ENCODE data around the gene PLXDC2. TPM values are rescaled to one million over a fixed set of nuclear protein-coding genes. Genes with fewer than 3 reads are reported as not detected.

Gene PLXDC2
- total RNA-seq, 1 experiment from 2014 or later: not detected

DNA sequence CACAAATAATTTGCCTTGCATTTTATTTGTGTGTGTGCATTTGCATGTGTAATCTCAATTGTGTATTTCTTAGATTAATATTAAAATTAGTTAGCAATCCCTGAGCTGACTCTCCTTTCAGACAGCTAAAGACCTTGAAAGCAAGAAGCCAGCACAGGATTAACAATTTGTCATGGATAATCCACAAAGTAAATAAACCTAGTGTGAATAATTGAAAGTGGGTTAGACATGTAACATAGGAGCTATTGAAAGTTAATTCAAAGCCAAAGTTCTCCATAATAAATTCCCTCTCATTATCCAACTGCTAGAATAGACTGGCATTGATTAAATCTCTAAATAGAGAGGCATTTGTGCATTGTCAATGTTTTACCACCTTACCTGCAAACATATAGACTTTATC, 326.1 kb downstream of the PLXDC2 start:
- no peak overlapping the region for H2AFZ ChIP-seq (ENCODE audit: low read length)
- H3K79me2 ChIP-seq (ENCODE audit: low read length): no peaks in the 10 kb centered on the region
- H3K4me2 ChIP-seq (ENCODE audit: low read length): no peak overlapping the region
- no peak overlapping the region for H3K27ac ChIP-seq (ENCODE audit: low read length)
- H4K20me1 ChIP-seq (ENCODE audit: low read length): no peaks in the 10 kb centered on the region
- intact Hi-C loops (cut with micrococcal nuclease): no loop called here
- H3K9me3 ChIP-seq (ENCODE audit: low read length): no peaks in the 10 kb centered on the region
- POLR2A ChIA-PET (ENCODE audit: unreplicated experiment): no interaction called here
- H3K4me1 ChIP-seq (ENCODE audit: insufficient read depth, low read length): no peaks in the 10 kb centered on the region
- no TSS peak for BruUV-seq (replicated peaks)
- CTCF ChIA-PET: no interaction called here
- H3K36me3 ChIP-seq (ENCODE audit: low read depth, low read length): no peaks in the 10 kb centered on the region
- H3K9me2 ChIP-seq (replicated peaks; ENCODE audit: low read length): no peaks in the 10 kb centered on the region
- no peak overlapping the region for H3K4me3 ChIP-seq (ENCODE audit: low read length)
- H3F3A ChIP-seq (ENCODE audit: low read length, unreplicated experiment): no peaks in the 10 kb centered on the region
- DNase-seq (no peak), ATAC-seq (no peak)
- no peaks in the 10 kb centered on the region for H3K27me3 ChIP-seq (ENCODE audit: low read length)
- no peak overlapping the region for H3K9ac ChIP-seq (ENCODE audit: low read length)
- TF ChIP-seq EZH2 (IDR thresholded peaks at IDR 0.05; ENCODE audit: low read length, unreplicated experiment): no peak
- TF ChIP-seq CTCF (conservative IDR thresholded peaks at IDR 0.05; ENCODE audit: low read depth, low read length): no peak
- TF ChIP-seq EZH2phosphoT487 (IDR thresholded peaks at IDR 0.05; ENCODE audit: borderline replicate concordance, low read length): no peak

DNA sequence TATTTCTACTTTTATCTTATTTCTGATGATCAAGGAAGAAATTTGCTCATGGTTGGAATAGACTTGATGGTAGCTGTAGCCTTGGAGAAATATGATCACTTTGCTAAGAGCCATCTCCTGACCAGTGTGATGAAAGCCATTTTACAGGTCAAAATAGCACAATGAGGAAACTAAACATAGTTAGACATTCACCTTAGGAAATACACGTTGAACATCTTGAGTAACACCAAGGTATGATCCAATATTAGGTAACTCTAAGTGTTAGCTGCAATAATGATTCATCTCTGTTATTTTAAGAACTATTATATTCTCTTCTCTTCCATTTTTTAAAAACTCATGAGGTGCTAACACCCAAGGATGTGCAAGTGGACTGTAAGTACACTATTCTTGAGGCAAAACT, 328.0 kb downstream of the PLXDC2 start:
- intact Hi-C loops (cut with micrococcal nuclease): no loop called here
- no TSS peak for BruUV-seq (replicated peaks)
- ChIA-PET CTCF (no interaction called here), POLR2A (ENCODE audit: unreplicated experiment) (no interaction called here)
- no peaks in the 10 kb centered on the region for H3K9me2 ChIP-seq (replicated peaks; ENCODE audit: low read length)
- H3K4me1 ChIP-seq (ENCODE audit: insufficient read depth, low read length): no peaks in the 10 kb centered on the region
- DNase-seq (no peak), ATAC-seq (no peak)
- H3K27ac ChIP-seq (ENCODE audit: low read length): no peak overlapping the region
- no peaks in the 10 kb centered on the region for H3F3A ChIP-seq (ENCODE audit: low read length, unreplicated experiment)
- no peaks in the 10 kb centered on the region for H3K79me2 ChIP-seq (ENCODE audit: low read length)
- H3K4me2 ChIP-seq (ENCODE audit: low read length): no peak overlapping the region
- no peak overlapping the region for H3K9ac ChIP-seq (ENCODE audit: low read length)
- no peak overlapping the region for H3K4me3 ChIP-seq (ENCODE audit: low read length)
- no peaks in the 10 kb centered on the region for H3K27me3 ChIP-seq (ENCODE audit: low read length)
- H2AFZ ChIP-seq (ENCODE audit: low read length): no peak overlapping the region
- no peaks in the 10 kb centered on the region for H4K20me1 ChIP-seq (ENCODE audit: low read length)
- H3K36me3 ChIP-seq (ENCODE audit: low read depth, low read length): no peaks in the 10 kb centered on the region
- TF ChIP-seq EZH2phosphoT487 (IDR thresholded peaks at IDR 0.05; ENCODE audit: borderline replicate concordance, low read length): no peak
- TF ChIP-seq EZH2 (IDR thresholded peaks at IDR 0.05; ENCODE audit: low read length, unreplicated experiment): no peak
- no peak for TF ChIP-seq CTCF (conservative IDR thresholded peaks at IDR 0.05; ENCODE audit: low read depth, low read length)
- H3K9me3 ChIP-seq (ENCODE audit: low read length): no peaks in the 10 kb centered on the region

DNA sequence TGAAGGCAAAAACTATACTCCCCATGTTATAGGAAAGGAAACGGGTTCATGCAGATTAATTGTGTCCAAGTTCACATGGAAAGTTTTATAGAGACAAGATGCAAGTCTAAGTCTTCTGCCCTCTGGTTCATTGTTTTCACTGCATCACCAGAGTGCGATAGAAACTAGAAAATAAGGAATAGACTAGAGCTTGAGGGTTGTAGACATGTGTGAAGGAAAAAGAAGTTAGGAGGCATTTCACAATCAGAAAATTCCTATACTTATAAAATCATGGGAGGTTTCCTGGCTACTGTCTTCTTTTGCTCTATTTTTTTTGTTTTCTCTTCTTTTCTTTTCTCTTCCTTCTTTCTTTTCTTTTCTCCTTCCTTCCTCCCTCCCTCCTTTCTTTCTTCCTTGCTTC, 329.8 kb downstream of the PLXDC2 start:
- no TSS peak for BruUV-seq (replicated peaks)
- DNase-seq (no peak), ATAC-seq (no peak)
- Histone ChIP-seq H3K27ac (ENCODE audit: low read length) (no peak overlapping the region), H3K4me1 (ENCODE audit: insufficient read depth, low read length) (no peaks in the 10 kb centered on the region), H3K9ac (ENCODE audit: low read length) (no peak overlapping the region), H3F3A (ENCODE audit: low read length, unreplicated experiment) (no peaks in the 10 kb centered on the region), H4K20me1 (ENCODE audit: low read length) (no peaks in the 10 kb centered on the region), H3K4me2 (ENCODE audit: low read length) (no peak overlapping the region), H3K36me3 (ENCODE audit: low read depth, low read length) (no peaks in the 10 kb centered on the region), H3K27me3 (ENCODE audit: low read length) (no peaks in the 10 kb centered on the region), H3K79me2 (ENCODE audit: low read length) (no peaks in the 10 kb centered on the region), H3K9me3 (ENCODE audit: low read length) (no peaks in the 10 kb centered on the region), H3K9me2 (replicated peaks; ENCODE audit: low read length) (no peaks in the 10 kb centered on the region), H3K4me3 (ENCODE audit: low read length) (no peak overlapping the region), H2AFZ (ENCODE audit: low read length) (no peak overlapping the region)
- ChIA-PET CTCF (no interaction called here), POLR2A (ENCODE audit: unreplicated experiment) (no interaction called here)
- intact Hi-C loops (cut with micrococcal nuclease): no loop called here
- TF ChIP-seq CTCF (conservative IDR thresholded peaks at IDR 0.05; ENCODE audit: low read depth, low read length) (no peak), EZH2phosphoT487 (IDR thresholded peaks at IDR 0.05; ENCODE audit: borderline replicate concordance, low read length) (no peak), EZH2 (IDR thresholded peaks at IDR 0.05; ENCODE audit: low read length, unreplicated experiment) (no peak)
